Measurements from ENCODE around the gene KIF1C. TPM values are rescaled to one million over a fixed set of nuclear protein-coding genes. Genes with fewer than 3 reads are reported as not detected.
"Not testable (repeated sequence)": the region's sequence is repeated elsewhere in the genome, so short reads cannot be mapped to it uniquely, and the experiment has no call there.

Gene KIF1C
- total RNA-seq, 4 donors from 2014 or later = 327 to 543 (median 393) TPM

GRCh38 chr17:5068236-5068635 lies 70.5 kb downstream of the KIF1C start:
- H3K27me3 ChIP-seq = no peaks in the 10 kb centered on the region
- DNase-seq = no peak
- no peak overlapping the region for H3K4me3 ChIP-seq
- no peaks in the 10 kb centered on the region for H3K9me3 ChIP-seq
- intact Hi-C loops (cut with DNase I; ENCODE audit: low total_unique reads) (no loop called here), in situ Hi-C loops (cut with MboI; ENCODE audit: low sequenced_read_pairs in 4 of 4) (loop anchor here in 3 of 4 donors (10.0 kb wide), 2 partner anchors 83 to 153 kb away; partner anchors contain the start of gene CAMTA2 (in 1 of the 3))
- TF ChIP-seq CTCF (IDR thresholded peaks at IDR 0.05 in 4 of 5, conservative IDR thresholded peaks at IDR 0.05 in 1 of 5) = no peak
- TF ChIP-seq POLR2A (IDR thresholded peaks at IDR 0.05) = no peak
- H3K27ac ChIP-seq = no peak overlapping the region
- ATAC-seq = no peak
- H3K36me3 ChIP-seq = no peaks in the 10 kb centered on the region
- H3K4me1 ChIP-seq = no peaks in the 10 kb centered on the region

- Histone ChIP-seq H3K9me3 (no peaks in the 10 kb centered on the region), H3K27ac (no peak overlapping the region), H3K27me3 (no peaks in the 10 kb centered on the region), H3K36me3 (no peaks in the 10 kb centered on the region), H3K4me3 (no peak overlapping the region), H3K4me1 (no peaks in the 10 kb centered on the region)
- ATAC-seq = no peak
- intact Hi-C loops (cut with DNase I; ENCODE audit: low total_unique reads) = no loop called here
- in situ Hi-C loops (cut with MboI; ENCODE audit: low sequenced_read_pairs in 4 of 4) = loop anchor here in 3 of 4 donors (10.0 kb wide), 2 partner anchors 85 to 155 kb away; partner anchors contain the start of gene CAMTA2 (in 1 of the 3)
- DNase-seq = no peak
- no peak for TF ChIP-seq POLR2A (IDR thresholded peaks at IDR 0.05)
- no peak for TF ChIP-seq CTCF (IDR thresholded peaks at IDR 0.05 in 4 of 5, conservative IDR thresholded peaks at IDR 0.05 in 1 of 5)
Measured at GRCh38 chr17:5069724-5070123, 72.0 kb downstream of the KIF1C start.

- H3K27ac ChIP-seq; intact Hi-C loops (cut with DNase I; ENCODE audit: low total_unique reads); ATAC-seq; H3K27me3 ChIP-seq; H3K9me3 ChIP-seq; in situ Hi-C loops (cut with MboI; ENCODE audit: low sequenced_read_pairs in 4 of 4); H3K36me3 ChIP-seq; H3K4me3 ChIP-seq; DNase-seq: not testable (repeated sequence)
- peaks cover 17 to 19% of the 10 kb centered on the region in 2 donors for H3K4me1 ChIP-seq
Measured at GRCh38 chr17:5075472-5075871, 77.7 kb downstream of the KIF1C start.

- Histone ChIP-seq H3K27ac (peak overlapping the region; percentile 91 to 98 (median 97)), H3K4me1 (peaks cover 17 to 19% of the 10 kb centered on the region in 2 donors), H3K4me3 (peak overlapping the region; percentile 88 to 98 (median 94))
- intact Hi-C loops (cut with DNase I; ENCODE audit: low total_unique reads); ATAC-seq; H3K36me3 ChIP-seq; H3K9me3 ChIP-seq; DNase-seq; H3K27me3 ChIP-seq; in situ Hi-C loops (cut with MboI; ENCODE audit: low sequenced_read_pairs in 4 of 4): not testable (repeated sequence)
Measured at GRCh38 chr17:5077275-5077674, 79.5 kb downstream of the KIF1C start.

- no peaks in the 10 kb centered on the region for H3K27me3 ChIP-seq
- peak overlapping the region; percentile 91 to 98 (median 97) for H3K27ac ChIP-seq
- DNase-seq (no peak), ATAC-seq (peak; percentile 24 to 32)
- peaks cover 0 to 3% (median 0%) of the 10 kb centered on the region in 3 donors for H3K9me3 ChIP-seq
- in situ Hi-C loops (cut with MboI; ENCODE audit: low sequenced_read_pairs in 4 of 4) = no loop called here
- peak overlapping the region; percentile 88 to 98 (median 94) for H3K4me3 ChIP-seq
- intact Hi-C loops (cut with DNase I; ENCODE audit: low total_unique reads) = loop anchor here (1.0 kb wide), 2 partner anchors 35 to 114 kb away; partner anchors contain the start of gene ZNF594
- peaks cover 17 to 19% of the 10 kb centered on the region in 2 donors for H3K4me1 ChIP-seq
- H3K36me3 ChIP-seq = peaks cover 0 to 12% of the 10 kb centered on the region in 2 donors
- no peak for TF ChIP-seq POLR2A (IDR thresholded peaks at IDR 0.05)
- no peak for TF ChIP-seq CTCF (IDR thresholded peaks at IDR 0.05 in 4 of 5, conservative IDR thresholded peaks at IDR 0.05 in 1 of 5)
Measured at GRCh38 chr17:5077781-5078105, 80.0 kb downstream of the KIF1C start.

Small RNAs within 50 kb of the gene (microRNA-seq; reads per million reads assigned to microRNA genes)
- gene MIR6864 (ENCODE audit: borderline replicate concordance in 2 of 2) (0 to 0.85 reads per million in 2 donors), gene MIR6865 (ENCODE audit: borderline replicate concordance in 2 of 2) (0 reads per million in 2 donors)

Other genes starting within 250 kb of the KIF1C start
- under 1 TPM in 1 of 4 donors, not detected in 3; 0.64 TPM for gene TM4SF5, start 226.1 kb upstream of the KIF1C start, total RNA-seq
- gene VMO1, start 211.6 kb upstream of the KIF1C start, total RNA-seq = 1 to 10 TPM in 3 of 4 donors, not detected in 1; 1.4 to 7.2 (median 3.8) TPM
- under 1 TPM in 1 of 4 donors, not detected in 3; 0.53 TPM for gene GLTPD2, start 209.0 kb upstream of the KIF1C start, total RNA-seq
- 100 to 1,000 TPM; 365 to 662 (median 479) TPM for gene PSMB6, start 201.8 kb upstream of the KIF1C start, total RNA-seq
- gene PLD2, start 190.8 kb upstream of the KIF1C start, total RNA-seq = 1 to 10 TPM; 2.8 to 5.8 (median 4.2) TPM
- gene MINK1, start 164.6 kb upstream of the KIF1C start, total RNA-seq = 10 to 100 TPM; 11.7 to 20.2 (median 15.3) TPM
- gene C17orf107, start 98.4 kb upstream of the KIF1C start, total RNA-seq = under 1 TPM in 2 of 4 donors, not detected in 2; 0.10 to 0.33 TPM
- gene CHRNE, start 94.9 kb upstream of the KIF1C start, total RNA-seq = 1 to 10 TPM in 1 of 4 donors, under 1 TPM in 2, not detected in 1; 0.33 to 1.9 (median 0.52) TPM
- not detected for gene GP1BA, start 65.7 kb upstream of the KIF1C start, total RNA-seq
- 100 to 1,000 TPM in 2 of 4 donors, 10 to 100 TPM in 2; 52.6 to 106 (median 81.7) TPM for gene SLC25A11, start 57.9 kb upstream of the KIF1C start, total RNA-seq
- gene RNF167, start 57.7 kb upstream of the KIF1C start, total RNA-seq = 10 to 100 TPM; 51.2 to 99.5 (median 75.2) TPM
- 100 to 1,000 TPM; 304 to 750 (median 599) TPM for gene PFN1, start 49.4 kb upstream of the KIF1C start, total RNA-seq
- gene ENO3, start 46.8 kb upstream of the KIF1C start, total RNA-seq = 1,000 to 10,000 TPM; 1,434 to 5,473 (median 3,204) TPM
- 100 to 1,000 TPM in 1 of 4 donors, 10 to 100 TPM in 3; 78.6 to 114 (median 91.0) TPM for gene SPAG7, start 30.1 kb upstream of the KIF1C start, total RNA-seq
- 10 to 100 TPM; 19.1 to 46.4 (median 36.4) TPM for gene CAMTA2, start 10.3 kb upstream of the KIF1C start, total RNA-seq
- gene INCA1, start 428 bp upstream of the KIF1C start, total RNA-seq = 1 to 10 TPM; 1.9 to 5.7 (median 4.3) TPM
- not detected for gene SLC52A1, start 37.5 kb downstream of the KIF1C start, total RNA-seq
- 10 to 100 TPM in 1 of 4 donors, 1 to 10 TPM in 3; 6.1 to 11.4 (median 7.6) TPM for gene ZFP3, start 80.5 kb downstream of the KIF1C start, total RNA-seq
- 10 to 100 TPM in 1 of 4 donors, 1 to 10 TPM in 3; 5.8 to 13.5 (median 7.7) TPM for gene ZNF232, start 113.9 kb downstream of the KIF1C start, total RNA-seq
- gene USP6, start 118.1 kb downstream of the KIF1C start, total RNA-seq = under 1 TPM; 0.26 to 0.97 (median 0.63) TPM
- gene ZNF594, start 193.9 kb downstream of the KIF1C start, total RNA-seq = 1 to 10 TPM; 1.1 to 6.7 (median 2.9) TPM
- gene SCIMP, start 236.9 kb downstream of the KIF1C start, total RNA-seq = 1 to 10 TPM in 1 of 4 donors, under 1 TPM in 3; 0.27 to 1.8 (median 0.37) TPM

Data from gastrocnemius medialis (tissue), 4 donors.